Fibroblast of pulmonary artery (primary cell): ENCODE results near the gene ZNF35.
A peak's percentile ranks its signal among the peaks of the same experiment; 100 is the strongest.
"Not testable (repeated sequence)": the region's sequence is repeated elsewhere in the genome, so short reads cannot be mapped to it uniquely, and the experiment has no call there.

Experiments used
- DNase-seq: peaks from one replicate; pipeline ENCODE4 v3.0.0-alpha.2; 2010; ENCODE audit warnings: low read depth
- H3K4me3 ChIP-seq: replicated peaks from 2 replicates; pipeline ENCODE4 v1.5.1; 2011; ENCODE audit warnings: low read depth, mild to moderate bottlenecking, control low read depth, low read length, moderate library complexity
- TF ChIP-seq, protein P1 (sequence below): IDR thresholded peaks from 2 replicates; pipeline ENCODE4 v1.5.1; 2011; ENCODE audit warnings: mild to moderate bottlenecking, control low read depth, low read length, inconsistent platforms; ENCODE audit errors: missing control alignments

Gene ZNF35

DNA sequence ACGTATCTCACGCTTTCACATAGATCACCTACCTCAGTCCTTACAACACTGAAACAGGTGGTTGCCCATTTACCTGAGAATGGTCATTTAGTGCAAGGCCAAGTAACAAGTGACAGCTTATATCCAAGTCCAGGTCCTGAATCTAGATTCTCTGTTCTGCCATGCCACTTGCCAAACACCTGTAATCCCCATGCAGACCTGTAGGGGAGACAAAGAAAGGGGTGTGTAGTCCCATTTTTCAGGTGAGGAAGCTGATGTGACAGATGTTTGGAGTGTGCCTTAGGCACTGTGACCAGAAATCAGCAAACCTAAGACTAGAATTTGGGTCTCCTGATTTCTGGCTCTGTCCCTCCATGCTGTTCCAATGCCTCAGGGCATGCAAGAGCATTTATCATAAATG, 12.7 kb downstream of the ZNF35 start:
- TF ChIP-seq, protein P1, sequence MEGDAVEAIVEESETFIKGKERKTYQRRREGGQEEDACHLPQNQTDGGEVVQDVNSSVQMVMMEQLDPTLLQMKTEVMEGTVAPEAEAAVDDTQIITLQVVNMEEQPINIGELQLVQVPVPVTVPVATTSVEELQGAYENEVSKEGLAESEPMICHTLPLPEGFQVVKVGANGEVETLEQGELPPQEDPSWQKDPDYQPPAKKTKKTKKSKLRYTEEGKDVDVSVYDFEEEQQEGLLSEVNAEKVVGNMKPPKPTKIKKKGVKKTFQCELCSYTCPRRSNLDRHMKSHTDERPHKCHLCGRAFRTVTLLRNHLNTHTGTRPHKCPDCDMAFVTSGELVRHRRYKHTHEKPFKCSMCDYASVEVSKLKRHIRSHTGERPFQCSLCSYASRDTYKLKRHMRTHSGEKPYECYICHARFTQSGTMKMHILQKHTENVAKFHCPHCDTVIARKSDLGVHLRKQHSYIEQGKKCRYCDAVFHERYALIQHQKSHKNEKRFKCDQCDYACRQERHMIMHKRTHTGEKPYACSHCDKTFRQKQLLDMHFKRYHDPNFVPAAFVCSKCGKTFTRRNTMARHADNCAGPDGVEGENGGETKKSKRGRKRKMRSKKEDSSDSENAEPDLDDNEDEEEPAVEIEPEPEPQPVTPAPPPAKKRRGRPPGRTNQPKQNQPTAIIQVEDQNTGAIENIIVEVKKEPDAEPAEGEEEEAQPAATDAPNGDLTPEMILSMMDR: peak; percentile 24
- DNase-seq: no peak
- no peak overlapping the region for H3K4me3 ChIP-seq

DNA sequence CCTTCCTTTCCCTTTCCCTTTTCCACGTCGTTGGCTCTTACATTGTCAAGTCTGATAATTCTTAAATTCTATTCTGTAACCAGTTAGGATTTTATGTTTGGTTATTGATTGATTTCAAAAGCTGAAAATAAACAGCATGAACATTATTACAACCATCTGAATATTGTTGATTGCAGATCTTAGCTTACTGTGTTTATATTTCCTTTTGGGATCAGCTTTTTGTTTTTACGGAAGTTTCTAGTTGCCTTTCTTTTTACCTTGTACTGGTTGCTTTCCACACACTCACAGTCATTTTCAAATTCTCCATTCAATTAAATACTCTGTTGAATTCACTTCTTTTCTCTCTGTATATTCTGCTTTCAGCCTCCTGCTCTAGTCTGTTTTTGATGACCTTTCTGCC, 16.6 kb downstream of the ZNF35 start:
- H3K4me3 ChIP-seq: no peak overlapping the region
- DNase-seq: no peak
- TF ChIP-seq, protein P1: no peak

DNA sequence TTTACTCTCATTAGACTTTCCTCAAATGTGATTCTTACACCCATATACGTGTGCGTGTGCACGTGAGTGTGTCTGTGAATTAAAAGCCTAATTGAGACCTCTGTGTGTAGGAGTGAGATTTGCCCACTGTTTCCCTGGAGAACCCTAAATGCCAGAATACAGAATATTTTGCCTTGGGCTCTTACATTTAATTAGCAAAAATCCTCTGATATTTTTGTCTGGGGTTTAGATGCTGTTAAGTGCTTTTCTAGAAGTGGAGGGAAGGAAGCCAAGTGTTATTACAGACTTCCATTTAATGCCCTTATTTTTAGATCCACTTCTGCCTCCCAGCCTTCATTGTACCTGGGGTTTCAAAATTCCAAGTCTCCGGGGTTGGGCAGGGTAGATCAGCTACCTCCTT, 17.8 kb downstream of the ZNF35 start:
- no peak for DNase-seq
- TF ChIP-seq, protein P1: no peak
- no peak overlapping the region for H3K4me3 ChIP-seq

DNA sequence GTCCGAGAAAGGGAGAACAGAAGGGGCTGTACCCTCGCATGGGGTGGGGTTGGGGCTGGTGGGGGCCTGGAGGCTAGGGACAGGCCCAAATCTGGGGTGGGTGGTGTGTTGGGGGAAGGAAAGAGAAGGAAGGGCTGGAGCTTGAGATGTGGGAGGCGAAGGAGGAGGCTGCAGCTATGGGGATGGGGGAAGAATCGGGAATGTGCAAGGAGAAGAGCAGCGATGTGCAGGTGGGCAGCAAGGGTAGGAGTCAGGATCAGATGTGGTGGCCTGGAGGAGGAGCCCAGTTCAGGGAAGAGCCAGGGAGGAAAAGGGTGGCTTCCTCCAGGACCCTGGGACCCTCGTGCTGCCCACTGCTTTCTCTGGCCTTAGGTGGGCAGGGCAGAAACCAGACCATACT, 21.2 kb downstream of the ZNF35 start:
- no peak for DNase-seq
- H3K4me3 ChIP-seq: no peak overlapping the region
- TF ChIP-seq, protein P1: no peak

DNA sequence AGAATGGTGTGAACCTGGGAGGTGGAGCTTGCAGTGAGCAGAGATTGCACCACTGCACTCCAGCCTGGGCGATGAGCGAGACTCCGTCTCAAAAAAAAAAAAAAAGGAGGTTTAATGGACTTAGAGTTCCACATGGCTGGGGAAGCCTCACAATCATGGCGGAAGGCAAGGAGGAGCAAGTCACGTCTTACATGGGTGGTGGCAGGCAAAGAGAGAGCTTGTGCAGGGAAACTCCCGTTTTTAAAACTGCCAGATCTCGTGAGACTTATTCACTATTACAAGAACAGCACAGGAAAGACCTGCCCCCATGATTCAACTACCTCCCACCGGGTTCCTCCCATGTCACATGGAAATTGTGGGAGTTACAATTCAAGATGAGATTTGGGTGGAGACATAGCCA, 24.9 kb downstream of the ZNF35 start:
- not testable (repeated sequence) for H3K4me3 ChIP-seq, DNase-seq

DNA sequence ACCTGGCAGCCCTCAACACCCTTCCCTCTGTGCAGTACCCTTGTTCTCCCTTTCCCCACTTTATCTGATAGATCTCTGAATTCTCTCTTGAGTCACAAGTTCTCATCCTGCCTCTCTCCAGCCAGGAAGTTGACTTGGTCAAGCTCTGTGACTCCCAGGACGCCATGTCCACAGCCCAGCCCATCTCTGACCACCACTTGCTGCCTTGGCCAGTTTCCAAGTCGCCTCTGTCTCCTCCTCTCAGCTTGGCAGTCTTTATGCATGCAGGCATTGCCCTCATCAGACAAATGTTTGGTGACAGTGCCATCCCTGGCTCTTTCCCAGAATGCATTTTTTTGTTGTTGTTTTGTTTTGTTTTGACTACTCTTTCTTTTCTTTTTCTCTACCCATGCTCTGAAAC, 25.7 kb downstream of the ZNF35 start:
- H3K4me3 ChIP-seq: no peak overlapping the region
- DNase-seq: no peak
- TF ChIP-seq, protein P1: no peak

DNA sequence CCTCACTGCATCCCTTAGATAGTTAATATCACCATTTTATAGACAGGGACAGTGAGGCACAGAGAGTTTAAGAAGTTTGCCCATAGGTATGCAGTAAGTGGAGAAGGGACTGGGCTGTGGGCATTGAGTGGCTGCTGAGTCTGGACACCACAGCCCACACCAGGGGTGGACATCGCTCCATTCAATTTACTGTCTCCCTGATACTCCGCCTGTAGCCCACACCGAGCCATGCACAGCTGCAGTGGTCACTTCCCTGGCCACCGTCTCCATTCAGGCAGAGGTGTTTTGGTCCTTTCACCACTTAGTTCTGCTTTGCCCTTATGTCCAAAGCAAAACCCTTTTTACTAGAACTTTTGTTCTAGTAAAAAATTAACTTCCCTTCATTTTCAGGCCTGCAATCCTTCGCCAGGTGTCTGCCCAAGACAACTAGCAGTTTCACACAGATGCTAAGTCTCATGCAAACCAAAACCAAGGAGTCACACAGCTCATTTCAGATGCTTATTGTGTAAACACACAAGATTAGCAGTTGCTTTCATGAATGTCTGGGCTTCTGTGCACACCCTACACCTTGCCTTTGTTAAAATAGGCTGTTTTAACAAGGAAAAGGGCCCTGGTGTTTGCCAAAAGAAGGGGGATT, 30.1 kb downstream of the ZNF35 start:
- no peak overlapping the region for H3K4me3 ChIP-seq
- DNase-seq: no peak
- TF ChIP-seq, protein P1: no peak
